ENCODE data around the gene KTN1.

KTN1 gene

GRCh38 chr14:55579724-55580469, at the start of gene KTN1:
Gene KTN1, plus strand, starts transcription at chr14:55580207. Its CDS starts 31,842 bp downstream, at chr14:55612049.
- DNase-seq (ENCODE audit: low spot score), result peak; percentile 85

GRCh38 chr14:55530464-55530863, 49.5 kb upstream of the KTN1 start:
- DNase-seq (ENCODE audit: low spot score), result no peak

GRCh38 chr14:55532645-55533344, 47.2 kb upstream of the KTN1 start:
- DNase-seq (ENCODE audit: low spot score), result peak; percentile 59

- DNase-seq (ENCODE audit: low spot score), result no peak
Measured at GRCh38 chr14:55533960-55534359, 46.0 kb upstream of the KTN1 start.

GRCh38 chr14:55535516-55536203, 44.3 kb upstream of the KTN1 start:
- no peak for DNase-seq (ENCODE audit: low spot score)

GRCh38 chr14:55536204-55536708, 43.8 kb upstream of the KTN1 start:
- DNase-seq (ENCODE audit: low spot score), result no peak

- no peak for DNase-seq (ENCODE audit: low spot score)
Measured at GRCh38 chr14:55537782-55538181, 42.2 kb upstream of the KTN1 start.

- no peak for DNase-seq (ENCODE audit: low spot score)
Measured at GRCh38 chr14:55539975-55540374, 40.0 kb upstream of the KTN1 start.

GRCh38 chr14:55540847-55541773, 38.9 kb upstream of the KTN1 start:
- no peak for DNase-seq (ENCODE audit: low spot score)

- no peak for DNase-seq (ENCODE audit: low spot score)
Measured at GRCh38 chr14:55545779-55546178, 34.2 kb upstream of the KTN1 start.

GRCh38 chr14:55546212-55546874, 33.7 kb upstream of the KTN1 start:
- DNase-seq (ENCODE audit: low spot score), result no peak

- DNase-seq (ENCODE audit: low spot score), result no peak
Measured at GRCh38 chr14:55547650-55548315, 32.2 kb upstream of the KTN1 start.

GRCh38 chr14:55553791-55554190, 26.2 kb upstream of the KTN1 start:
- DNase-seq (ENCODE audit: low spot score), result no peak

GRCh38 chr14:55556929-55557623, 22.9 kb upstream of the KTN1 start:
- DNase-seq (ENCODE audit: low spot score), result no peak

GRCh38 chr14:55562135-55562534, 17.9 kb upstream of the KTN1 start:
- DNase-seq (ENCODE audit: low spot score), result no peak

- DNase-seq (ENCODE audit: low spot score), result no peak
Measured at GRCh38 chr14:55568618-55569017, 11.4 kb upstream of the KTN1 start.

- DNase-seq (ENCODE audit: low spot score), result no peak
Measured at GRCh38 chr14:55571125-55571889, 8.7 kb upstream of the KTN1 start.

- no peak for DNase-seq (ENCODE audit: low spot score)
Measured at GRCh38 chr14:55572578-55572977, 7.4 kb upstream of the KTN1 start.

- no peak for DNase-seq (ENCODE audit: low spot score)
Measured at GRCh38 chr14:55574988-55575387, 5.0 kb upstream of the KTN1 start.
